ENCODE measurements around the gene BTBD3. TPM values are rescaled to one million over a fixed set of nuclear protein-coding genes. Genes with fewer than 3 reads are reported as not detected.

BTBD3 gene
- total RNA-seq, 2 donors from 2014 or later, result 33.8 to 52.1 TPM

DNA sequence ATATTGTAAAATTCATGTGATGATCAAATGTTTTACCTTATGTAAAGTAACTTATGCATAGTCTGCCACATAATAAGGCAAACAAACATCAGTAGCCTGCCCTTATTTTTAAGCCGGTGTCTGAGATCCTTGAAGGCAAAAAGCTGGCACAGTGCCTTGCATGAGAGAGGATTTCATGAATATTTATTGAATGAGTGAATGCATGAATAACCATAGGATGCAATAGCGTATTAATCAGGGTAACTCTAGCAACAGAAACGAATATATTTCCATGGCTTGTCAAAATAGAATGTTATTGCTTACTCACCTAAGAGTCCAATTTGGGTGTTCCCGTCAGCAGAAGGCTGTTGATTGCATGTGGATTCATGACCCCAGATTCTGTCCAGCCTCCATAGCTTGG lies 34.9 kb downstream of the BTBD3 start:
- Histone ChIP-seq H3K9me3 (no peaks in the 10 kb centered on the region), H3K4me1 (no peaks in the 10 kb centered on the region), H3K9ac (ENCODE audit: low read depth in 2 of 2, low read length in 2 of 2) (no peak overlapping the region), H3K36me3 (no peaks in the 10 kb centered on the region), H3K27me3 (no peaks in the 10 kb centered on the region), H3K4me3 (no peak overlapping the region), H3K27ac (no peak overlapping the region)
- intact Hi-C loops (cut with DNase I), result no loop called here
- DNase-seq, result no peak
- TF ChIP-seq, protein P1, sequence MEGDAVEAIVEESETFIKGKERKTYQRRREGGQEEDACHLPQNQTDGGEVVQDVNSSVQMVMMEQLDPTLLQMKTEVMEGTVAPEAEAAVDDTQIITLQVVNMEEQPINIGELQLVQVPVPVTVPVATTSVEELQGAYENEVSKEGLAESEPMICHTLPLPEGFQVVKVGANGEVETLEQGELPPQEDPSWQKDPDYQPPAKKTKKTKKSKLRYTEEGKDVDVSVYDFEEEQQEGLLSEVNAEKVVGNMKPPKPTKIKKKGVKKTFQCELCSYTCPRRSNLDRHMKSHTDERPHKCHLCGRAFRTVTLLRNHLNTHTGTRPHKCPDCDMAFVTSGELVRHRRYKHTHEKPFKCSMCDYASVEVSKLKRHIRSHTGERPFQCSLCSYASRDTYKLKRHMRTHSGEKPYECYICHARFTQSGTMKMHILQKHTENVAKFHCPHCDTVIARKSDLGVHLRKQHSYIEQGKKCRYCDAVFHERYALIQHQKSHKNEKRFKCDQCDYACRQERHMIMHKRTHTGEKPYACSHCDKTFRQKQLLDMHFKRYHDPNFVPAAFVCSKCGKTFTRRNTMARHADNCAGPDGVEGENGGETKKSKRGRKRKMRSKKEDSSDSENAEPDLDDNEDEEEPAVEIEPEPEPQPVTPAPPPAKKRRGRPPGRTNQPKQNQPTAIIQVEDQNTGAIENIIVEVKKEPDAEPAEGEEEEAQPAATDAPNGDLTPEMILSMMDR (IDR thresholded peaks at IDR 0.05), result no peak

DNA sequence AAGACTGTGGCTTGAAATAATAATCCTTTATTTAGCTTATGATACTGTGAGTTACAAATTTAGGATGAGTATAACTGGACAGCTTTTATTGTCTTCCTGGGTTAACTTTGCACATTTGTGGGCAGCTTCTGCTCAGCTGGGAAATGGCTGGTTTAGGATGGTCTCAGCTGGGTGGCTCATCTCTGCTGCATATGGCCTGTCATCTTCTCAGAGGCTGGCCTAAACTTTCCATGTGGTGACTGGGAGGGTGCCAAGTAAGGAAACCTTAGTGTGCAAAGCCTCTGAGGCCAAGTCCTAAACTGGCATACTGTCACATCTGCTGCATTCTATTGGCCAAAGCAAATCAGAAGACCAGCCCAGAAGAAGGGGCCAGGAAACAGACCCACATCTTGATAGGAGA lies 40.2 kb downstream of the BTBD3 start:
- Histone ChIP-seq H3K4me1 (no peaks in the 10 kb centered on the region), H3K27ac (no peak overlapping the region), H3K9me3 (no peaks in the 10 kb centered on the region), H3K4me3 (no peak overlapping the region), H3K27me3 (no peaks in the 10 kb centered on the region), H3K9ac (ENCODE audit: low read depth in 2 of 2, low read length in 2 of 2) (no peak overlapping the region), H3K36me3 (no peaks in the 10 kb centered on the region)
- intact Hi-C loops (cut with DNase I), result no loop called here
- DNase-seq, result no peak
- TF ChIP-seq, protein P1 (IDR thresholded peaks at IDR 0.05), result no peak

DNA sequence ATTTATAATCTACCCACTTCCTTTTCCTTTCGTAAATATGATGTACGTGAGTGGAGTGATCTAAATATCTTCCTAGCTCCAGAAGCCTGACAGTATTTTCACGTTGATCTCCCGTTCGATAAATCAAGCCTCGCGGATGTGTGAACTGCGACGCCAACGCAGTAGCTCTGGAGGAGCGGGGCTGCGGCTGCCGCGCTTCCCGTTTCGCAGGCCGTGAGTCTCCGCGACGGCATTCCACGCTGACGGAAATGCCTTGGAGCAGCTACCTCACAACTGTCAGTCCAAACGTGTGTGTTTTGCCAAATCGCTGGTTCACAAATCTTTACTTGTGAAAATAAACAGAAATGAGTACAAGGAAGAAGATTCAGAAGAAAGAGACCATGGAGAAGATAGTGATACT lies 41.2 kb downstream of the BTBD3 start:
- Histone ChIP-seq H3K27ac (no peak overlapping the region), H3K9ac (ENCODE audit: low read depth in 2 of 2, low read length in 2 of 2) (no peak overlapping the region), H3K27me3 (no peaks in the 10 kb centered on the region), H3K9me3 (no peaks in the 10 kb centered on the region), H3K36me3 (no peaks in the 10 kb centered on the region), H3K4me3 (no peak overlapping the region), H3K4me1 (no peaks in the 10 kb centered on the region)
- DNase-seq, result no peak
- intact Hi-C loops (cut with DNase I), result no loop called here
- TF ChIP-seq, protein P1 (IDR thresholded peaks at IDR 0.05), result no peak

DNA sequence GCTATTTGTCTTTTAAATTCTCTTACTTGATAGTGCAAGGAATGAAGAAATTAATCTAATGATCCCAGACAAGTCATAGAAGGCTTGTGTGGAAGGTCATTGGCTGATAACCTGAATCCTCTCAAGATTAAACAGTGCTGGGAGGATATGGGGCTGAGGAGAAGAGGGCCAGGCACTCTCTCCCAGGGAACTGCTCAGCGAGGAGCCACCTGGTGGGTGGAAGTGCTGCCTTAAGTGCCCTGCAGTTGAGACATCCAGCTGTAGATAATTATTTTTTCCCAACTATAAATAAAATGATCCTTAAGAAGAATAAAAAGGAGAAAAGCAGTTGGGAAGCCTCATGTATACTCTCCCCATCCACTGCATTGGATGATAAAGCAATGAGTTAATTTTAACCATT lies 47.9 kb downstream of the BTBD3 start:
- intact Hi-C loops (cut with DNase I), result no loop called here

DNA sequence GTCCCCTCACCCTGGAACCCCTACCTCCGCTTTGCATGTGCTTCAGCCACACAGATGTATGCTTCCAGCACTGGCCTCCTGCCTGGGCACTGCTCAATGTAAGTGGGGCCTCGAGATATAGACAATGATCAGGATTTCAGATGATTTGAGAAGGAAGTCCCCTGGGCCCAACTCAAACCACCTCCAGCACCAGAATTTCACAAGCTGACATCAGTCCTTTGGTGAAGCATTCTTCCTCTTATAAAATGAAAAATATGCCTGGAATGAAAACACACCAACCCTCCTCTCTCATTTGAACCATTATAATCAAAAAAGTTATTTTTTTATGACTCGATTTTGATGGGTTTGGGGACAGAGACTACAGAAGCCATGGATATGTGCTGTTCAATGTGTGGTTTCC lies 48.5 kb downstream of the BTBD3 start:
- Histone ChIP-seq H3K9me3 (no peaks in the 10 kb centered on the region), H3K4me1 (no peaks in the 10 kb centered on the region), H3K36me3 (no peaks in the 10 kb centered on the region), H3K27ac (no peak overlapping the region), H3K9ac (ENCODE audit: low read depth in 2 of 2, low read length in 2 of 2) (no peak overlapping the region), H3K27me3 (no peaks in the 10 kb centered on the region), H3K4me3 (no peak overlapping the region)
- intact Hi-C loops (cut with DNase I), result no loop called here
- DNase-seq, result no peak
- TF ChIP-seq, protein P1 (IDR thresholded peaks at IDR 0.05), result no peak

More for the DNA sequence above, 47.9 kb downstream of the BTBD3 start:
- Histone ChIP-seq H3K27me3 (no peaks in the 10 kb centered on the region), H3K4me1 (no peaks in the 10 kb centered on the region), H3K9ac (ENCODE audit: low read depth in 2 of 2, low read length in 2 of 2) (no peak overlapping the region), H3K9me3 (no peaks in the 10 kb centered on the region), H3K4me3 (no peak overlapping the region), H3K27ac (no peak overlapping the region), H3K36me3 (no peaks in the 10 kb centered on the region)
- DNase-seq, result no peak
- TF ChIP-seq, protein P1 (IDR thresholded peaks at IDR 0.05), result no peak
